Stimulated activated CD4-positive, alpha-beta T cell treated with anti-CD3 and anti-CD28 coated beads, Interleukin-4, amount 100 ng/mL, for 24 hours (primary cell): ENCODE results near the gene LDLRAP1.

Experiments
- DNase-seq: peaks from one replicate; pipeline ENCODE4 v3.0.0-alpha.2; 2020

LDLRAP1 gene

DNA sequence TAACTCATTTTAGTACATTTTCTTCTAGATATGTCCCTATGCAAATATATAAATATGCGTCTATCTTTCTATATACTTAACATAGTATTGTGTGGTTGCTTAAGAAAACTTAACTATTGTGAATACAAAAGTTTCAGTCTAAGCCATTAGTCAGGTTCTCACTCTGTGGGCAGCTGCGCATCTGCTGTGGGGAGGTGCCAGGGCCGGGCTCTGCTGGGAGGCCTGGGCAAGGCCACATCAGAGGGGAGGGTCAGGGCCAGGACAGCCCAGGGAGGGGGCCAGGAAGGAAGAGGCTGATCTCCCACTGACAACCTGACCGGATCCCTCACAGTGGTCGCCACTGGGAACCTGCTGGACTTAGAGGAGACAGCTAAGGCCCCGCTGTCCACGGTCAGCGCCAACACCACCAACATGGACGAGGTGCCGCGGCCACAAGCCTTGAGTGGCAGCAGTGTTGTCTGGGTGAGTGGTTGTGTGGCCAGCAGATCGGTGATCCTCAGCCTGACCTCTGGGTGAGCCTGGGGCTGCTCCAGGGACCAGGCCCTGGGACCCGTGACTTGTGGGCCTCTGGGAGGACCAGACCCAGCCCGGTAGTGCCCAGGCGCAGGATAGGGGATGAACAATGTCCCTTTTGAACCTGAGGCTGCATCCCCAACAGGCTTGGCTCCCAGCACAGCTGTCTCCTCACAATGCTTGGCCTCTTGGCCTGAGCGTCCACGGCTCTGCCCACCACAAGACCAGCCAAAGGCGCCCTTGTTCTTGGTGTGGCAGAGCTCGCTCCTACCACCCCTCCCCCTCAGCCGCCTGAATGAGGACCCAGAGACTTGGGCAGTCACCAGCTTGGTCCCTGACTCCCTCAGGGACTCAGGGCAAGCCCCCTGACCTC lies 20.2 kb downstream of the LDLRAP1 start:
- peak; percentile 53 for DNase-seq

DNA sequence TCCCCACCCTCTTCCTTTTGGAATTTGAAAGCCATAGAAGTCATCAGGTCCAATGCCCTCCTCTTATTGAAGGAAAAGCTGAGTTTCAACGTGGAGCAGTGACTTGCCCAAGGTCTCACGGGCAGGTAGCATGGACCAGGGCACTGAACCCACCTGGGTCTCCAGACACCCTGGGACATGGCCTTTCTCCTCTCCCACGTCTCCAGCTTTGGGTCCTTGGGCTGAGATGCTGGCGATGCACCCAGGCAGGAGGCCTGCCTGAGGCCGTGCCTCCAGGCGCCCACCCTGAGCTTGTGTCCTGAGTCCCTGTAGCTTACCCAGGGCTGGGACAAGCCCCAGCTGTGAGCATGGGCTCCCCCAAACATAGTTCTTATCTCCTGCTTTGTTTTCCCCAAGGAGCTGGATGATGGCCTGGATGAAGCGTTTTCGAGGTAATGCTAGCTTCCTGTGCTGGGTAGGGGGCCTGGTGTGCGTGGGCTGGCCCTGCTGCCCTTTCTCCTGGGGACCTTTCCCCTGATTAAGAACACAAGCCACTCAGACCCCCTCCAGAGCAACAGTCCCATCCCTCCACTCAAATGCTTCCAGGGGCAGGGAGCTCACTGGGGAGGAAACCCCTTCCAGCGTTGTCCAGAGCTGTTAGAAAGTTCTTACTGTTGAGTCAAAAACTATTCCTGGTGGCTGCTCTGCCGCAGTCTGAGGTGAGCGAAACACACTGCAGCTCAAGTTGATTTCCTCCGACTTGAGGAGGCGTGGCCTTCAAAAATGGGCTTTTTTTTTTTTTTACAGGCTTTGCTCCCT lies 21.6 kb downstream of the LDLRAP1 start:
- DNase-seq: peak; percentile 49

DNA sequence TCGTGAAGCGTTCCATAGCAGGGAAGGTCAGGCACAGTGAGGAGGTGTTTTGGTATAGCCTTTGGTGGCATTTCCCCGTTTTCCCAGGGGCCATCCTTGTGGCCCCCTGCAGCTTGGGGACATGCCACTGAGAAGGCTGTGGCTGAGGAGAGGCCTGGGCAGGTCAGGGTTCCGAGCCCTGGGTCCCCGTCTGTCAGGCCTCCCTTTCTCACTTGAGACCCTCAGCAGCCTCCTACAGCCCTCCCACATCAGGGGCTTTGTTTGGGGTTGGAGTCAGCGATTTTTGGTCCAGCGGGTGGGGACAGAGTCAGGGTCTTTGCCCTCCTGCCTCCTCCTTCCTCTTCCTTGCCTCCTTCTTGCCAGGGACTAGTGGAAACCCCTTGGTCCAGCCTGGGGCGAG lies 22.2 kb downstream of the LDLRAP1 start:
- no peak for DNase-seq

DNA sequence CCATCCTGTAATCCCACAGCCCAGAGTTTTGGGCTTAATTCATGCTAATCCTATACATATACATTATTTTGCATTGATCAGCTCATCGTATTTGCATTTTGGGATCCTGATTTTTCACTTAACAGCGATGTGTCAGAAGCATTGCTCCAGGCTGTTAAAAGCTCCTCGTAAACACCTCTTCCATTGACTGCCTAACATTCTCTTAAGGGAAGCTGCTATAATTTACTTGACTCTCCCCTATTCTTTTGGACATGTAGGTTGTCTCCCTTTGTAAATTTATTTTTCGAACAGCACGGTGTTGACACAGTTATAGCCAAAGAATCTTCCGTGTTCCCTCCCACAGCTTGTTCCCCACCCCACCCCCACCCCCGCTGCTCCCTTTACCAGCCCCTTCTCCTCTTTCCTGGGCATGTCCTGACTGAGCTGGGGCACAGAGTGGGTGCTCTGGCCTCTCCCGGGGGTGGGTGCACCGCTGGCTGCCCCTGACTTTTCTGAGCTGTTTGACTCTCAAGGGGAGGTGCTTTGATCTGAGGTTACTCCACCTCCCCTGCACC lies 22.8 kb downstream of the LDLRAP1 start:
- no peak for DNase-seq

DNA sequence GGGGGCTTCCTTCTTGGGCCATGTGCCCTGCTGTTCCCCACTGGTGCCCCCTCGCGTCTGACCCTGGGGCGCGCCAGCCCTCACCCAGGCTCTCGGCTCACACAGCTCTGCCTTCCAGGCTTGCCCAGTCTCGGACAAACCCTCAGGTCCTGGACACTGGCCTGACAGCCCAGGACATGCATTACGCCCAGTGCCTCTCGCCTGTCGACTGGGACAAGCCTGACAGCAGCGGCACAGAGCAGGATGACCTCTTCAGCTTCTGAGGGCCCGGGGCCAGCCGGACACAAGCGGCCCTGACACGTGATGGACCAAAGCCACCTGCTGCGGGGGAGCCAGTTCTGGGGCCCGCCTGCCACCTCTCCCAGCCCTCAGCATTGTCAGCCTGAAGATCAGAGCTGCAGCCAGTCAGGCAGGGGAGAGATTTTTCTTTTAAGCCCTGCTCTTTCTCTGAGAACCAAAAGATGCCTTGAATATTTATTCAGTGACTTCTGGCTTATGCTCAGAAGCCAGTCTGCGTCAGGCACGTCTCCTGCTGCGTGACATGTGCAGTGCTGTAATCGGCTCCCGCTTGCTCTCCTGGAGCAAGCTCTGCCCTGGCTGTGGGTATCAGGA lies 23.4 kb downstream of the LDLRAP1 start:
- no peak for DNase-seq

DNA sequence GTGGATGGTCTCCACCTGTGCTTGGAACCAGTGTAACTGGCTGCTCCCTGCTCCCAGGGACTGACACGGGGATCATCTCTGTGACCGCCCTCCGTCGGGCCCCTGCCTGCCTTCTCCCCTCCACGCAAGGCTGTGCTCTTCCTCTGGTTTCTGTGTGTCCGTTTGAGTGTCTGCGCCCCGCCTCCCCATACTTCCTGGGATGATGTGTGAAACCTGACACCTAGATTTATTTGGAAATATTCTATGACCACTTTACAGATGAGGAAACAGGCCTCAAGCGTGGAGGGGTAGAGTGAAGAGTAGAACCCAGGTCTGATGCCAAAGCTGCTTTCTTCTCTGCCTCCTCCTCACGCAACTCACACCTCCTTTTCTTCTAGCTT lies 24.3 kb downstream of the LDLRAP1 start:
- DNase-seq: no peak

DNA sequence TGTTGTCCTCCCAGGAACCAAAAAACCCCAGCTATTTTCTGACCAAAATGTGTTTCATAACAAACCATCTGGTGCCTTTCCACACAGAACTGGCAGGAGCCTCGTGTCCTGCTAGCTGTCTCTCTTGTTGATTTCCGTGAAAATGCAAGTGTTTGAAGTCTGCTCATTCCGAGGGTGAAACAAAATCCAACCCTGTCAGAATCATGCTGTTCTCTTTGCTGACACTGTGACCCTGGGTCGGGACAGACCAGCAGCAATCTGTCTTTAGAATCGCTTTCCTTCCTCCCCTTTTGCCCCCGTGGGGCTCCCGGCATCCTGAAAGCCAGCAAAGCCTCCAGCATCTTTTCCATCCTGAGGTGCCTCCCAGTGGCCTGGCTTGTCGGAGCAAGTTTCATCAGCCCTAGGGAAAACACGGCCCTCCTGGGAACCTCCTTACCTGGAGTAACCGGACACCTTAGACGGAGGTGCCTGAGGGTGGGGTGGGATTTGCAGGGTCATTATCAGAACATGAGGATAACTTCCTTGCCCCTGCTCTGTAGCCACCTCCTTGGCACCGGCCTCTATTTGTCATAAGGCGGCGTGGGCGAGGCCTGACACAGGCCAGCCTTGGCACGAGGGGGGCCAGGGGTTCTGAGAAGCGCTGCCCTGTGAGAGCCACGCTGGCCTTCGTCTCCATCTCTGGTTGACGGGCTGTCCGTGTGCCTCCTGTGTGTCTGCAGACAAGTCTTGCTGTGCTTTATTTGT lies 24.9 kb downstream of the LDLRAP1 start:
- no peak for DNase-seq

DNA sequence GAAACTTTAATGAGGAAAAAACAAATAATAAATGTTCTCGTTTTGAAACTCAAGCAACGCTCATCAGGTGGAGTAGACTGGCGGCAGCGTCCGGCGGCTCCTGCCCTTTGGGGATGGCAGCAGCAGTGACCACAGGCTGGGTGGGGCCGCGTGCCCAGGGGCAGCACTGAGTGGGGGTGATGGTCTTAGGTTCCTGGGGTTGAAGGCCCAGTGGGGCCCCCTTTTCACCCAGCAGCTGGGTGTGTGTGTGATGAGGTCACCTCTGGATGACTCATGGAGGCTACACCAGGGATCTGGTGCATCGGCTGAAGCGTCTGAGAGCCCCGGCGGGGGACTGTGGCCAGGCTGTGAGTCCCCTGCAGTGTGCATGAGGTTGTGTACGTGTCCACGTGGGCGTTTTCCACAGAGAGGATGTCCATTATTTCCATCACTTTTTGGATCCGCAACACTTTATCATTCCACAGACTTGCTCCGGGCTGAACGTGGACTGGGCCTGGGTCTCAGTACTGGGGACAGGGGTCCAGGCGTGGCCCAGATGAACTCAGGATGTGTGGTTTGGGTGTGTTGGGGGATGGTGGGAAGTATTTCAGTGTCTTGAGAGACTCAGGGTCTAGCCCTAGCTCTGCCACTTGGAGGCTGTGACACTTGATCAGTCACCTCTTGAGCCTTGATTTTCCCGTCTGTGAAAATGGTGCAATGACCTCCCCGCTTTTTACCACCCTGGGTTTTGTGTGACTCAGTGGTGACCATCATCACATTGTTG lies 25.6 kb downstream of the LDLRAP1 start:
- no peak for DNase-seq

DNA sequence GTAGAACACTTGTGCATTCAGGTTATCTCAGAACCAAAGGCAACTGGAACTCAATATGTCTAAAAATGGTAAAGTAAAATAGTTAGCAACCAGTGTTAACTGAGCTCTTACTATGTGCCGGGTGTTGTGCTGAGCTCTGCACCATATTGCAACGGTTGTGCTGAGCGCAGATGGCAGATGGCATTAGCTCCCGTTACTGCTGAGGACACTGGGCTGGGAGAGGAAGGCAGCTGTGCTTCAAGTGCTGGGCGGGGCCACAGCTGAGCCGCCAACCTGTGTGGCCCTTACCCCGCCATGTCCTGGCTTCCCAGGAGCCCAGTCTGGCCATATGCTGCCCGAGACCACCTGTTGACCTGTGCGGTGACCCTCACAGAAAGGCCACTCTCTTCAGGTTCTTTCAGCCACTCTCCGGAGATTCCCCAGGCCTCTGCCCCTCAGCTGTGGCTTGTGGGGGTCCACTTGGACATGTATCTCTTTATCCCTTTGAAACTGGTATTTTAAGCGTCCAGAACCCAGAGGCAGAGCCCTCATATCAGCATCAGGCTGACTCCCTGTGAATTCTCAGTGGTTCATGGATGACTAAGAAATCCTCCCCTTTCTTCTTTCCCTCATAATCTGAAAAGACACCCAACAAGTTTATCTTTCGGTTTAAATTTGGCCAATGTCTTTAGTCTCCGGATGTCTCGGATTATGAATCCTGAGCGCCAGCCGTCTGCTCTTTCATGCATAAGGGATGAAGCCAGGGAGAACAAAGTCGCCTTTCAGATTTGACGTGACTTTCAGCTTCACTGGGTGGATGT lies 26.4 kb downstream of the LDLRAP1 start:
- DNase-seq: no peak

DNA sequence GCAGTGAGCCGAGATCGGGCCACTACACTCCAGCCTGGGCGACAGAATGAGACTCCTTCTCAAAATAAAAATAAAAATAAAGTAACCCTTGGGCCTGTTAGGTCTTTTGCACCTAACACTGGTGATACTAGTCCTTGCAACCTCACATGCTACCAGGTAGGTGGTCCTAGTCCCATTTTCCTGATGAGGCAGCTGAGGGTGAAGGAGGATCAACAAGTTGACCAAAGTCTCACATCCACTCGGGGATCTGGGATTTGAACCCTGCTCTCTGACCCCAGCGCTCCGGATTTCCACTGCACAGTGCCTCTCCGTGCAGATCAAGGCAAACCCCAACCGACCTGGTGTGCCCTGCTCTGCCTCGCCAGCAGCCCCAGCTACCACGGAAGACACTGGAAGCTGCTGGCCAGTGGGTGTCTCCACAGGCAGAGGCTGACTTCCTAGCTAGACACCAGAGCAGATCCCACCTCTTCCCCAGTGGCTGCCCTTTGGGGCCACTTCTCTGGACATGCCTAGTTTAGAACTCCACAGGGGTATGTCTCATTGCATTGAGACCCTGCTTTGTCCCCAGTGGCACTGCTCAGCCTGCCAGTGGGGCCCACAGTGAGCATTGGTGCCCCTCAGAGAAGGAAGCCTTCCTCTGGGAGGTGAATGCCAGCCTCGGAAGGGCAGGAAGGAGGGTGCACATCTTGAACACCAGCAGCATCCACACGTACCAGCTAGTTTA lies 27.6 kb downstream of the LDLRAP1 start:
- no peak for DNase-seq

DNA sequence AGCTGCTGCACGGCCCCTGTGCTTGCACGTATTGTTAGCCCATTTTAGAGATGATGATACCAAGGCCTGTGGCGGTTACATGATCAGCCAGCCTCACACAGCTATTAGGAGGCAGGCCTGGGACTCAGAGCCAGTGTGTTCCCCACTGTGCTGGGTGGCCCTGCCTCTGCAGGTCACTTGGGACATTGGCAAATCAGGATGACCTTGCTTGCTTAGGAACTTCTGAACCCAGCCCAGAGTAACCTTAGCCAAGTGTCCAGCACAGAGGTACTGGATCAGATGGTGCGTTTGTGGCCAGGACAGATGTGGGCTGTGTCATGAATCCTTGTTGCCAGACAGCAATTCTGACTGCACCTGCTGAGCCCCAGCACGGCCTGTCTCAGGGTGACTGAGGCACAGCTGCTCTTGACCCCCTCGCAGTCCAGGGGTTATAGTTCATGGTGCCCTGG lies 28.1 kb downstream of the LDLRAP1 start:
- no peak for DNase-seq

DNA sequence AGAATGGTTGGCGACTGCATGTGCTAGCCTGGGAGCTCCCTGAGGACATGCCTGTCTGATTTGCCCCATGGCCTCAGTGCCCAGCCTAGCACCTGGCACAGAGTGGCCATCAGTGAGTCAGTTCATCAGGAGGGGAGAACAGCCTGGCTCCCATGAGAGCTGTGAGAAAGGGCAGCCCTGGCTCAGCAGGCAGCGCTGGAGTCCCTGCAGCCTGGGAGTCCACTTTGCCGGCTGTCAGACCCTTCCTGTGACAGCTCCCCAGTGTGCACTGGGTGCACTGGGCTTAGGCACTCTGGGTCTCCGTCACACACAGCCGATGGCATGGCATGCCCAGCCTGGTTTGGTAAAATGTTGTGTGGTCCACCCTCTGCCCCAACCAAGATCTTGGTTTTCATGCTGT lies 28.7 kb downstream of the LDLRAP1 start:
- no peak for DNase-seq

DNA sequence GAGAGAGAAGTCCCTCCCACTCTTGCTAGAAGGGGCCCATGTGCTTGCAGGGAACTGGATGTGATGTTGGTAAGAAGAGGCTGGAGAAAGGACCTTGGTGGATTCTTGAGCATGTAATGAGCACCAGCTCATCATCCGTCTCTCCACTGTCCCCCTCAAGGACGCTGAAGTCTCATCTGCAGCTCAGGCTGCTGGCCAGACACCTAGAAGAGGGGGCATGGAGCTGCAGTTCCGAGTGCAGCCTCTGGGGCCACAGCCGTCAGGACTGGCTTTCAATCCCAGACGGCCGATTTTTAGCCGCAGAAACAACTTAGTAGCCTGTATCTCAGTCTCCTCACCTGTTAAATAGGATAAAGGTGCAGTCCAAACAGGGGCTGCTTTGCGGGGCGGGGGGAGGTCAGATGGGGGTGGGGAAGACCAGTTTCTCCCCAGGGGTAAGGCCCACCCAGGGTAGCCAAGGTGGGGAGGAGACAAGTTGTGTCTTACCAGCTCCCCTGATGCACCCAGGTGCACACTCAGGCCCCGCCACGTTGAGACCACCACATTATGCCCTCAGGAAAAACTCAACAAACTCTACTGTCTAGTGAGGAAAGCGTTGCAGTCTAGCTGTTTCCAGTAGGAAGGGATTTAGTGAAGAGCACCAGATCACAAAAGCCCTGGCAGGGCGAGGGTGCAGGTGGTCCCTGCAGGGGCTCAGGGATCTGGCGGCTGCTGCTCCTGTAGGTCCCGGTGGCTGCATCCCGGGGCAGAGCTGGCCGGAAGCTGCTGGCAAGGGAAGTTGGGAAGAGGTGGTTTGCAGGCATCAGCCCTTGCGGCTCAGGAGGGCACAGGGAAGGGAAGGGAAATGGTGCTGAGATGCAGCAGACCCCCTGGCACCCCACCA lies 29.5 kb downstream of the LDLRAP1 start:
- DNase-seq: peak; percentile 56

DNA sequence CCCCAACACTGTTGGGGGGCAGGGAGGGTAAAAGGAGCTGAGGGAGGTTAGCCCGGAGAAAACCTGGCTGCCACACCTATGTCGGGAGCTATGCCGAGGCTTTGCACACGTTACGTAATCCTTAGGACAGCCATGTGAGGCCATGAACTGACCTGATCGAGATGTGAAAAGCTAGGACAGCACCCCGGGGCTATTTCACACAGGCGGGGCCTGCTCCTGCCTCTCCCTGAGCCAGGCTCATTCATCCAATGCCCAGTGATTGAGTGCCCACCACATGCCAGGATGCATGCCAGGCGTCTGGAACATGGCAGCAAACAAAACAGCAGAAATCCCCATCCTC lies 30.2 kb downstream of the LDLRAP1 start:
- no peak for DNase-seq

DNA sequence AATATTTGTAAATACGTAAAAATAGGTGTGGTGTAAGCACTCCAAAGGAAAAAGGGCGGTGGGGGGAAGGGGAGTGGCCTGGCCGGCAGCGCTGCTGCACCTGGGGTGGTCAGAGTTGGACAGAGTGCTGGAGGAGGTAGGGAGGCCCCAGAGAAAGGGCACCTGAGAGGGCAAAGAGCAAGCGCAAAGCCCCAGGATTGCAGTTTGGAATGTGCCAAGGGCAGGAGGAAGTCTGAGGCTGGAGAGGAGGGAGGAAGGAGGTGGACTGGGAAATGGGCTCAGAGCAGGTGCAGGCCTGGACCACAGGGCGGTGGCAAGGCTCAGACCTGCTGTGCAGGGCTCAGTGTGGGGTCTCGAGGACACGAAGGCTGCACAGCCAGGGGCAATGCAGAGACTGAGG lies 30.6 kb downstream of the LDLRAP1 start:
- no peak for DNase-seq

DNA sequence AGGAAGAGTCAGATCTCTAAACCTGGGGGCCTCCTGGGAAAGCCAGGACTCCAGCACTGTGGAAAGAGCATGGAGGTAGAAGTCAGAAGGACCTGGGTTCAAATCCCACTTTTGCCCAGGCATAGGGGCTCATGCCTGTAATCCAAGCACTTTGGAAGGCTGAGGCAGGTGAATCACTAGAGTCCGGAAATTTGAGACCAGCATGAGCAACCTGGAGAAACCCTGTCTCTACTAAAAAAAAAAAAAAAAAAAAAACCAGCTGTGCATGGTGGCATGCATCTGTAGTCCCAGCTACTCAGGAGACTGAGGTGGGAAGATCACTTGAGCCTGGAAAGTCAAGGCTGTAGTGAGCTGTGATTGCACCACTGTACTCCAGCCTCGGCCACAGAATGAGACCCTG lies 31.8 kb downstream of the LDLRAP1 start:
- DNase-seq: no peak

DNA sequence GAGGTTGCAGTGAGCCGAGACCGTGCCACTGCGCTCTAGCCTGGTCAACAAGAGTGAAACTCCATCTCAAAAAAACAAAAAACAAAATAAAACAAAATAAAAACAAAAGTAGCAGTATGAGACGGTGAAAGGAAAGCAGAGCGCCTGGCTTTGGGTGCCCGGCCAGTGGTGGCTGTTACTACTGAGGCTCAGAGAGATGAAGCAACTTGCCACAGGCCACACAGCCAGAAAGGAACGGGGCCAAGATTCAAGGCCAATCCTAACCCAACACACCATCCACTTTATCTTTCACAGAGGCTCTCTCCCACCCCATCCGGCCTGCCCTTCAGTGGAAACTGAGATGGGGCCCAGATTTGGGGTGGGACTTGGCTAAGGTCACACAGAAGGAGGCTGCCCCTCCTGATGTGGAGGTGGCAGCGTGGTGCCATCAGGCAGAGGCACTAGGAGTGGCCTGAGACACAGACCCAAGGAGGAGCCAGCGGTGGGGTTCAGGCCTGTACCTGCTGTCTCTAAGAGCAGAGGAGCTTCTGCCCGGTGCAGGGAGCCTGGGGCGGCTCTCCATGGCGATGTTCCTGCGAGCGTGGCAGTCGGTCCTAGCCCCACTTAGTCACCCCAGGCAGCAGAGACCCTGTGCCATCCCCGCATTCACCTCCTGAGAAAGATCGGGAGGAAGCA lies 33.2 kb downstream of the LDLRAP1 start:
- DNase-seq: no peak

DNA sequence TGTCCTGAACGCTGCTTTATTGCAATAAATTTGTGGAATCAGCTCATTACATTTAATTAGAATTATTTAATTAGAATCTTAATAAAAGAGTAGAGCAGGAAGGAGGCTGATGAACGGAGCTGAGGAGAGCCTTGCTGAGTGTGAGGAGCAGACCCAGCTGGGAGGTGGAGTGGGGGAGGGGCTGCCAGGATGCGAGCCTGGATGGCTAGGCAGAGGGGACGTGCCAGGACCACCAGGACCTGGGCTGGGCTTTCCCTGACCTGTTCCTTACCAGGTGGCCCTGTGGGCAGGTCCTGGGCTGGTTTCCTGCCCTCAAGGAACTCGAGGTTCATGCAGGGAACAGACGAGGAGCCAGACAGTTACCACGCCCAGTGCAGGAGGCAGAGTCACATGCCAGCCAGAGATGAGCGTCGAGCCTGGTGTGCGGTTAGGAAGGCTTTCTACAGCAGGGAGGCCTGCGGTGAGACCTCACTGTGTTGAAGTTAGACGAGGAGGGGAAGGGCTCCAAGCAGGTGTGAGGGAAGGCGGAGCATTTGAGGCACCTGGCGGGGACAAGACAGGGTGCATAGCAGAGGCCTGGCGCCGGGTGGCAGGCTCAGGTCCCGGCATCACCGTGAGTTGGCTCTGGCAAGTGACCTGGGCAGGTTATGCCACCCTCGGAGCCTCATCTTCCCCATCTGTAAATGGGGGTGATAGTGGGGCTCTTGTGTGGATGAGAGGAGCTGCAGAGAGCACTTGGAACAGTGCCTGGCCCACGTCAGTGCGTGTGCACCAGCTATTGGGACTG lies 33.9 kb downstream of the LDLRAP1 start:
- DNase-seq: no peak
